Activated naive CD4-positive, alpha-beta T cell treated with Interleukin-2 at 50 U/mL for 16 hours (primary cell): ENCODE results near the gene VPS35L.

ENCODE experiments used
- DNase-seq: peaks from one replicate; pipeline ENCODE4 v3.0.0-alpha.2; 2020

The VPS35L gene

GRCh38 chr16:19598805-19599510 is 43.5 kb downstream of the VPS35L start:
- no peak for DNase-seq

GRCh38 chr16:19599968-19600716 is 44.6 kb downstream of the VPS35L start:
- DNase-seq, result no peak

- peak; percentile 9 for DNase-seq
These were observed 45.8 kb downstream of the VPS35L start for GRCh38 chr16:19601083-19601976.

GRCh38 chr16:19604911-19605310 is 49.4 kb downstream of the VPS35L start:
- DNase-seq, result no peak

- DNase-seq, result no peak
These were observed 50.2 kb downstream of the VPS35L start for GRCh38 chr16:19605701-19606100.

GRCh38 chr16:19607616-19608280 is 52.2 kb downstream of the VPS35L start:
- no peak for DNase-seq

GRCh38 chr16:19609359-19609758 is 53.9 kb downstream of the VPS35L start:
- DNase-seq, result no peak

- no peak for DNase-seq
These were observed 54.7 kb downstream of the VPS35L start for GRCh38 chr16:19610200-19610599.

GRCh38 chr16:19613834-19614233 is 58.3 kb downstream of the VPS35L start:
- no peak for DNase-seq

- no peak for DNase-seq
These were observed 60.7 kb downstream of the VPS35L start for GRCh38 chr16:19616241-19616640.

- DNase-seq, result no peak
These were observed 63.4 kb downstream of the VPS35L start for GRCh38 chr16:19618876-19619275.

- no peak for DNase-seq
These were observed 65.9 kb downstream of the VPS35L start for GRCh38 chr16:19621445-19621844.

GRCh38 chr16:19625039-19625438 is 69.5 kb downstream of the VPS35L start:
- no peak for DNase-seq

- no peak for DNase-seq
These were observed 81.1 kb downstream of the VPS35L start for GRCh38 chr16:19636436-19637267.

- DNase-seq, result no peak
These were observed 84.5 kb downstream of the VPS35L start for GRCh38 chr16:19639986-19640421.

- no peak for DNase-seq
These were observed 87.0 kb downstream of the VPS35L start for GRCh38 chr16:19642501-19642900.

- no peak for DNase-seq
These were observed 89.4 kb downstream of the VPS35L start for GRCh38 chr16:19644877-19645276.

- DNase-seq, result no peak
These were observed 90.1 kb downstream of the VPS35L start for GRCh38 chr16:19645557-19645981.

GRCh38 chr16:19649980-19650379 is 94.5 kb downstream of the VPS35L start:
- DNase-seq, result no peak

- DNase-seq, result no peak
These were observed 98.6 kb downstream of the VPS35L start for GRCh38 chr16:19654147-19654546.

- no peak for DNase-seq
These were observed 99.8 kb downstream of the VPS35L start for GRCh38 chr16:19655242-19655777.

GRCh38 chr16:19657831-19658230 is 102.3 kb downstream of the VPS35L start:
- no peak for DNase-seq
